Activated T-helper 17 cell treated with anti-CD3 and anti-CD28 coated beads, Interleukin-2, amount 50 U/mL, for 72 hours (primary cell): ENCODE results near the gene ARL4C. TPM values are rescaled to one million over a fixed set of nuclear protein-coding genes. Genes with fewer than 3 reads are reported as not detected.

Experiments
- ATAC-seq: fragments of 150-1000 bp; cut with Tn5 transposase; replicated peaks from 2 replicates; pipeline ENCODE4 v1.10.0; 2021; ENCODE audit warnings: mild to moderate bottlenecking, moderate library complexity
- H3K27ac Mint-ChIP-seq: one replicate; pipeline ENCODE4 v1.8.0; 2022; ENCODE audit warnings: mixed read lengths
- H3K27me3 Mint-ChIP-seq: one replicate; pipeline ENCODE4 v1.8.0; 2022; ENCODE audit warnings: mixed read lengths
- H3K36me3 Mint-ChIP-seq: one replicate; pipeline ENCODE4 v1.8.0; 2022; ENCODE audit warnings: low read depth, mild to moderate bottlenecking, mixed read lengths
- H3K4me1 Mint-ChIP-seq: one replicate; pipeline ENCODE4 v1.8.0; 2022; ENCODE audit warnings: mixed read lengths
- H3K4me3 Mint-ChIP-seq: one replicate; pipeline ENCODE4 v1.8.0; 2022; ENCODE audit warnings: mild to moderate bottlenecking, mixed read lengths
- H3K9me3 Mint-ChIP-seq: one replicate; pipeline ENCODE4 v1.8.0; 2022; ENCODE audit warnings: mixed read lengths
- total RNA-seq, 2 donors: library from RNA; stranded (reverse); gene quantifications; one replicate each; pipeline ENCODE4 v1.2.3, GENCODE V29; 2022

Gene ARL4C
- total RNA-seq, 2 donors from 2014 or later, result 43.4 to 118 TPM

GRCh38 chr2:234491897-234492296, 5.0 kb downstream of the ARL4C start:
- H3K36me3 Mint-ChIP-seq, result peaks cover 67% of the 10 kb centered on the region
- no peak for ATAC-seq
- peaks cover 50% of the 10 kb centered on the region for H3K4me1 Mint-ChIP-seq
- H3K27me3 Mint-ChIP-seq, result no peaks in the 10 kb centered on the region
- peak overlapping the region; percentile 91 for H3K4me3 Mint-ChIP-seq
- peak overlapping the region; percentile 89 for H3K27ac Mint-ChIP-seq
- H3K9me3 Mint-ChIP-seq, result no peaks in the 10 kb centered on the region

DNA sequence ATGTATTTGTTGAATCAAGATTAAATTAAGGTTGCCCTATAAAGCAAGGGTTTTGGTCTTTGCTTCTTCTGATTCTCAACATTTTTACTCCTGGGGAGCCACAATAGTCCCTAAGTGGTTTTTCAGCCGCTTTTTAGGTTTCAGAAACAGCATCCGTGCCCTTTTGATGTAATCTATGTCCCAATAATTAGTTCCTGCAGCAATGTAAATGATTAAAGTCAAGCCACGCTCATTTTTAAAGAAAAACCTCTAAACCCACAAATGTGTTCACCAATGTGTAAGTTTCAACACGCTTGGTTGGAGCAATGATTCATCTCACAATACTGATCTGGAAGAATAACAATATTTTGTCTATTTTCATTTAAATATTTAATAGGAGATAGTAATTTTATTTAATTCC, 5.6 kb downstream of the ARL4C start:
- Mint-ChIP-seq H3K4me1 (peaks cover 52% of the 10 kb centered on the region), H3K27ac (peak overlapping the region; percentile 89), H3K4me3 (peak overlapping the region; percentile 91), H3K36me3 (peaks cover 66% of the 10 kb centered on the region), H3K9me3 (no peaks in the 10 kb centered on the region), H3K27me3 (no peaks in the 10 kb centered on the region)
- ATAC-seq, result peak; percentile 7

DNA sequence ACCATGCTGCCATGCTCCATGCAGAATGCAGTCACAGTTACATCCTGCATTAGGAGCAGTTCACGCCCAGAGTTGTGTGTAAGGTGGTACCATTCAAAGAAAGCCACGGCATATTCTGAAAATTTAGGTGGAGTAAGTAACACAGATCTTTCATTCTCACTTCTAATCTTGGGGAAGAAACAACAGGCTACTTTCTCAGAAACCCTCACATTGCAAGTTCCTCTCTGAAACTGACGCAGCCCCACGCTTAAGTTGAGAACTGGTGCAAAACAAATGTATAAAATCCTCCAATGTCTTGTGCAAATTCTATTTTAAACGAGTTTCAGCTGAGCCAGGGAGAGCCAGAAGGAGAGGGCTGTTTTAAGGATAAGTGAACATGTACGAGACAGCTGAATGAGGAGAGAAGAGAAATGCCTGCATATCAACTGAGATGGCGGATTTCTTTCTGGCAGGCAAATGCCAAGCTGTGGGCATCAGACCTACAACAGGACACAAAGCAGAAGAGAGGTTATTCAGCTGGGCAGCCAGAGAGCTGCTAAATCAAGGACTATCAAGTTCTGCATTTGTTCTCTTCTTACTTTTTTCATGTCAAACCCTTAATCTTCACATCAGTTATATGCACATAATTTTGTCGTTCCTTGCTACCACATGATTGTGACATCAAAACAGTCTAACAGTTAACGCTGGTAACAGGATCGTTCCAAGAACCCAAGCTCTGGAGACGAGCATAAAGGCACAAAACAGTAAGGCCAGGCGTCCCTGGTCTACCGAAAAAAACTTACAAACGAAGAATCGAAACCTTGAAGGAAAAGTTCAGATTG, 6.4 kb downstream of the ARL4C start:
- no peaks in the 10 kb centered on the region for H3K9me3 Mint-ChIP-seq
- peak overlapping the region; percentile 89 for H3K27ac Mint-ChIP-seq
- no peaks in the 10 kb centered on the region for H3K27me3 Mint-ChIP-seq
- H3K4me1 Mint-ChIP-seq, result peaks cover 54% of the 10 kb centered on the region
- H3K4me3 Mint-ChIP-seq, result peak overlapping the region; percentile 91
- H3K36me3 Mint-ChIP-seq, result peaks cover 58% of the 10 kb centered on the region
- peak; percentile 55 for ATAC-seq

DNA sequence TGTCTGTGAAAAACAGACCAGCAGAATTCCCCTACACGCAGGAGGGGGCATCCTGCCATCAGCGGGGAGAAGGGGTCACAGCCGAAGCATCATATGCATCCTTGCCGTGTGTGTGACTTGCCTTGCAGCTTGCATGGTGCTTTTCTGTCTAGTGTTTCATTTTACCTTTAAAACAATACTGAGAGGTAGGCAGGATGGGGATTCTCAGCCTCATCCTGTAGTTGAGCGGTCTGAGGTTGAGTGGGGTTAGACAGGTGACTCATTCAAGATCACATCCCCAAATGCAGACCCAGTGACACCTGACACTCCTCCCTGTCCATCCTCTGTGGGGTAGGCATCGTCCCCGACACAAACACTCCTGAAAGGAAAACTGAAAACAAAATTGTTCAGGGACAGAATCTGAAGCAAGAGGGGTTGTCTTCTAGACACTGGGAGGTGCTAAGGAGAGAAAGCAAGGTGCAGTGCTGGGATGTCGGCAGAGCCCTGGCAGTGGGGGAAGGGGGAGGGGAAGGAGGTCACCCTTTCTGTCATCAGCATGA, 7.9 kb downstream of the ARL4C start:
- H3K27me3 Mint-ChIP-seq, result no peaks in the 10 kb centered on the region
- H3K27ac Mint-ChIP-seq, result peak overlapping the region; percentile 81
- ATAC-seq, result peak; percentile 85
- peaks cover 45% of the 10 kb centered on the region for H3K36me3 Mint-ChIP-seq
- H3K4me3 Mint-ChIP-seq, result peak overlapping the region; percentile 91
- H3K4me1 Mint-ChIP-seq, result peaks cover 60% of the 10 kb centered on the region
- no peaks in the 10 kb centered on the region for H3K9me3 Mint-ChIP-seq

- Mint-ChIP-seq H3K9me3 (no peaks in the 10 kb centered on the region), H3K4me3 (peak overlapping the region; percentile 91), H3K27me3 (no peaks in the 10 kb centered on the region), H3K36me3 (peaks cover 40% of the 10 kb centered on the region), H3K4me1 (peaks cover 64% of the 10 kb centered on the region), H3K27ac (peak overlapping the region; percentile 81)
- no peak for ATAC-seq
Measured at GRCh38 chr2:234488486-234488885, 8.4 kb downstream of the ARL4C start.

DNA sequence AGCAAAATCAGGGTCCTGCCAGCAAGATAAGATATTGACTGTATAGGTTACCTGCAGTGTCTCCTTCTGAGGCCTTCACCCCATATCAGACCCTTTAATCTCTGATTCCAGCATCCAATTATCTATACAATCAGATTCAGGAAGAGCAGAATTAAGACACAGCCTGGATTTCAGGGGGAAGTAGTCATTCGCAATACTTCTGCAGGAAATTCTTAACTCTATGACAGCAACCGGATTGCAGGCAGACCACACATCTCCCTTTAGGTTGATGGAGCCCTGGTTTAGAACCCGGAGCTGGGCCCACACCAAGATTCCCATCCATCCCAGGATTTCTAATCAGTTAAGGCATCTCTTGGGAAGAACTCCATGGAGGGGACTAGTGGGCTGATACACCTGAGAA, 9.5 kb downstream of the ARL4C start:
- H3K27ac Mint-ChIP-seq, result no peak overlapping the region
- no peak for ATAC-seq
- no peaks in the 10 kb centered on the region for H3K27me3 Mint-ChIP-seq
- H3K36me3 Mint-ChIP-seq, result peaks cover 28% of the 10 kb centered on the region
- H3K4me1 Mint-ChIP-seq, result peaks cover 58% of the 10 kb centered on the region
- H3K9me3 Mint-ChIP-seq, result no peaks in the 10 kb centered on the region
- H3K4me3 Mint-ChIP-seq, result peak overlapping the region; percentile 91

- H3K27me3 Mint-ChIP-seq, result no peaks in the 10 kb centered on the region
- peak; percentile 81 for ATAC-seq
- peak overlapping the region; percentile 88 for H3K27ac Mint-ChIP-seq
- no peaks in the 10 kb centered on the region for H3K9me3 Mint-ChIP-seq
- H3K4me1 Mint-ChIP-seq, result peaks cover 38% of the 10 kb centered on the region
- H3K36me3 Mint-ChIP-seq, result no peaks in the 10 kb centered on the region
- H3K4me3 Mint-ChIP-seq, result peak overlapping the region; percentile 55
Measured at GRCh38 chr2:234483568-234484251, 13.2 kb downstream of the ARL4C start.

DNA sequence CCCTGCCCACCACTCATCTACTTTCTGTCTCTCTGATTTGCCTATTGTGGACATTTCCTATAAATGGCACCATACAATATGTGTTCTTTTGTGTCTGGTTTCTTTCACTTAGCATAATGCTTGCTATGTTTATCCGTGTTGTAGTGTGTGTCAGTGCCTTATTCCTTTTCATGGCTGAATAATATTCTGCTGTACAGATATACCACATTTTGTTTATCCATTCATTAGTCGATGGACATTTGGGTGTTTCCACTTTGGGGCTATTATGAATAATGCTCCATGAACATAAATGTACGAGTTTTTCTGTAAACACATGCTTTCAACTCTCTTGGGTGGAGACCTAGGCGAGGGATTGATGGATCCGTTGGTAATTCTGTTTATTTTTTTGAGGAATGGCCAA, 15.6 kb downstream of the ARL4C start:
- Mint-ChIP-seq H3K9me3 (no peaks in the 10 kb centered on the region), H3K4me1 (peaks cover 35% of the 10 kb centered on the region), H3K27me3 (no peaks in the 10 kb centered on the region), H3K36me3 (no peaks in the 10 kb centered on the region), H3K4me3 (no peak overlapping the region), H3K27ac (no peak overlapping the region)
- ATAC-seq, result no peak

DNA sequence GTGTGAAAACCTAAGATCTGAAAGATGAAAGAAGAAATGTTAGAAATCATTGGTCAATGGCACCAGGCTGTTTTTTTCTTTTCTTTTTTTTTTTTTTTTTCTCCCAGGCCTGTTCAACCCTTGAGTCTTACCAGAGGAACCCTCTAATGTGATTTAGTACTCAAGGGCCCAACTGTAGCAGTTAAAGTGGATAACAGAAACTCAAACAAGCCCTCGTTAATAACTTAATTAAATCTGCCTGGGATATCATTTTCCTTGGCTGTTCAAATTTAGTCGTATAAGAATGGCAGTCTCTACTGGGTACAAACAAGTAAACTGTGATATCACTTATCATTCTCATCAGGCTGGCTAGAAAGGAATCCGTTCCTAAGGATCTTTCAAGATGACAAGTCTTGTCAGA, 16.5 kb downstream of the ARL4C start:
- Mint-ChIP-seq H3K9me3 (no peaks in the 10 kb centered on the region), H3K36me3 (no peaks in the 10 kb centered on the region), H3K27ac (no peak overlapping the region), H3K27me3 (no peaks in the 10 kb centered on the region), H3K4me3 (no peak overlapping the region), H3K4me1 (peaks cover 40% of the 10 kb centered on the region)
- no peak for ATAC-seq

DNA sequence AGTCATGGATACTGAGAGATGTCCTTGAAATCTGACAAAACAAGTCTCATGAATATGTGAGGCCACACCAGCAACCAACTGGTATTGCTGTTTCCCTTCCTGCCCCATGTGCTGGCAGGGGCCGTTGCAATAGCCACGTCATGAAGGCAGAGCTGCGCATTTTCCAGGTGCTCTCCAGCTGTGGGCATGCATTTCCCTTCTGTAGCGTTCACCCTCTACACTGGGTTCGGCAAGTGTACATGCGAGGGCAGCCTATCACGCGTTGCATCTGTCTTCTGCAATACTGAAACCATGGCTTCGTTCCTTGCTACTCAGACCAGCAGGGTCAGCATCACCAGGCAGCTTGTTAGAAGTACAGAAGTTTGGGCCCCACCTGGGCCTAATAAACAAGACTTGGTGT, 17.4 kb downstream of the ARL4C start:
- Mint-ChIP-seq H3K27me3 (no peaks in the 10 kb centered on the region), H3K27ac (no peak overlapping the region), H3K36me3 (no peaks in the 10 kb centered on the region), H3K9me3 (no peaks in the 10 kb centered on the region), H3K4me3 (no peak overlapping the region), H3K4me1 (peaks cover 47% of the 10 kb centered on the region)
- ATAC-seq, result no peak

GRCh38 chr2:234478121-234478858, 18.6 kb downstream of the ARL4C start:
- Mint-ChIP-seq H3K36me3 (no peaks in the 10 kb centered on the region), H3K4me1 (peaks cover 46% of the 10 kb centered on the region), H3K9me3 (no peaks in the 10 kb centered on the region), H3K27ac (peak overlapping the region; percentile 37), H3K4me3 (peak overlapping the region; percentile 39), H3K27me3 (no peaks in the 10 kb centered on the region)
- ATAC-seq, result peak; percentile 30

- no peaks in the 10 kb centered on the region for H3K36me3 Mint-ChIP-seq
- H3K9me3 Mint-ChIP-seq, result no peaks in the 10 kb centered on the region
- H3K27ac Mint-ChIP-seq, result no peak overlapping the region
- H3K4me3 Mint-ChIP-seq, result no peak overlapping the region
- no peak for ATAC-seq
- H3K27me3 Mint-ChIP-seq, result no peaks in the 10 kb centered on the region
- peaks cover 42% of the 10 kb centered on the region for H3K4me1 Mint-ChIP-seq
Measured at GRCh38 chr2:234476766-234477165, 20.1 kb downstream of the ARL4C start.

DNA sequence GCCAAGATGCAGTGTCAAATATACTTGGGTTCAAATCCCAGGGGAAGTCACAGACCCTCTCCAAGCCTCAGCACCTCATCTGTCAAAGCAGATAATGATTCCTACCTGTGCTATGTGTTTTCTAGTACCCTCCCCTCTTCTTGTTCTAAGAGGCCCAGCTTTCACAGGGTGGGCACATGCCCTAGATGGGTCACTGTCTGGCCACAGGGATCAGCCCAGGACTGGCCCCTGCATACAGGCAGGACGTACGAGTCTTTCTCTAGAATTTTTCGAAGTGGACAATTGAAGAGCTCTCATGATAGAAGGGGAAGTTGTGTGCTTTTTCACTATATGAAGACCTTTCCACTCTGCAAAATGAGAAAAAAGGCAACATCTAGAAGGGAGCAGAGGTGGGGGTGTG, 22.2 kb downstream of the ARL4C start:
- Mint-ChIP-seq H3K9me3 (no peaks in the 10 kb centered on the region), H3K36me3 (no peaks in the 10 kb centered on the region), H3K27me3 (no peaks in the 10 kb centered on the region), H3K27ac (peak overlapping the region; percentile 95), H3K4me3 (peak overlapping the region; percentile 69), H3K4me1 (peaks cover 38% of the 10 kb centered on the region)
- ATAC-seq, result no peak

DNA sequence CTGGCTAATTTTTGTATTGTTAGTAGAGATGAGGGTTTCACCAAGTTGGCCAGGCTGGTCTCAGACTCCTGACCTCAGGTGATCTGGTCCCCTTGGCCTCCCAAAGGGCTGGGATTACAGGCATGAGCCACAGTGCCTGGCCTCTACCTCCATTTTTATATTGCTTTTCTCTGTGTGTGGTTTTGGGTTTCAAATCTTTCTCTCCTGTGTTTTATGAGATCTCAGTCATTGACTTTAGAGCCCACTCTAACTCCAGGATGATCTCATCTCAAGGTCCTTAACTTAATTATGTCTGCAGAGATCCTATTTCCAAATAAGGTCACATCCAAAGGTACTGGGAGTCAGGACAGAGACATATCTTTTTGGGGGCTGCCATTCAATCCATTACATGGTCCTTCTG, 24.7 kb downstream of the ARL4C start:
- Mint-ChIP-seq H3K36me3 (no peaks in the 10 kb centered on the region), H3K27me3 (no peaks in the 10 kb centered on the region), H3K4me3 (no peak overlapping the region), H3K27ac (no peak overlapping the region), H3K4me1 (peaks cover 51% of the 10 kb centered on the region), H3K9me3 (peaks cover 1% of the 10 kb centered on the region)
- no peak for ATAC-seq
